Fibroblast of lung (primary cell): Measurements from ENCODE around the gene PSMC5. TPM values are rescaled to one million over a fixed set of nuclear protein-coding genes. Genes with fewer than 3 reads are reported as not detected.

Experiments used
- DNase-seq, 2 donors: peaks; one replicate each; pipeline versions ENCODE4 v3.0.0 to v3.0.0-alpha.2; 2010; ENCODE audit warnings: low read depth in 2 of 2
- H2AFZ ChIP-seq: 2 replicates; pipeline ENCODE4 v1.5.1; 2012; ENCODE audit warnings: low read length, control low read depth, inconsistent platforms
- H3K27ac ChIP-seq: 2 replicates; pipeline ENCODE4 v1.5.1; 2011; ENCODE audit warnings: low read length, control low read depth; ENCODE audit not compliant: insufficient read depth
- H3K27me3 ChIP-seq: 2 replicates; pipeline ENCODE4 v1.5.1; 2011; ENCODE audit warnings: mild to moderate bottlenecking, low read length; ENCODE audit not compliant: control insufficient read depth, insufficient read depth
- H3K36me3 ChIP-seq: 2 replicates; pipeline ENCODE4 v1.5.1; 2011; ENCODE audit warnings: low read length; ENCODE audit not compliant: control insufficient read depth, insufficient read depth
- H3K4me1 ChIP-seq: 2 replicates; pipeline ENCODE4 v1.5.1; 2011; ENCODE audit warnings: low read length; ENCODE audit not compliant: control insufficient read depth, insufficient read depth; ENCODE audit errors: extremely low read depth
- H3K4me2 ChIP-seq: 2 replicates; pipeline ENCODE4 v1.5.1; 2011; ENCODE audit warnings: low read length, control low read depth; ENCODE audit not compliant: insufficient read depth; ENCODE audit errors: extremely low read depth
- H3K4me3 ChIP-seq, 4 experiments: fragments of 200-600 bp in 1 of 4; sonication (generic) in 1 of 4; replicated peaks in 1 of 4; 2 replicates each; pipeline ENCODE4 v1.5.1; 2011 to 2016; ENCODE audit warnings: low read length in 4 of 4, low read depth in 3 of 4, mild to moderate bottlenecking in 3 of 4, control low read depth in 2 of 4, inconsistent platforms in 1 of 4, mixed read lengths in 1 of 4; ENCODE audit not compliant: insufficient read depth in 1 of 4; ENCODE audit errors: control extremely low read depth in 1 of 4
- H3K79me2 ChIP-seq: 2 replicates; pipeline ENCODE4 v1.5.1; 2012; ENCODE audit warnings: mild to moderate bottlenecking, low read length, inconsistent platforms; ENCODE audit not compliant: control insufficient read depth, insufficient read depth
- H3K9ac ChIP-seq: 2 replicates; pipeline ENCODE4 v1.5.1; 2011; ENCODE audit warnings: mild to moderate bottlenecking, low read length, control low read depth; ENCODE audit not compliant: insufficient read depth
- H3K9me3 ChIP-seq: 2 replicates; pipeline ENCODE4 v1.5.1; 2012; ENCODE audit warnings: low read depth, low read length; ENCODE audit not compliant: control insufficient read depth, insufficient read depth
- H4K20me1 ChIP-seq: 2 replicates; pipeline ENCODE4 v1.5.1; 2011; ENCODE audit warnings: low read length; ENCODE audit not compliant: control insufficient read depth, insufficient read depth; ENCODE audit errors: extremely low read depth
- CTCF ChIP-seq, 2 donors: IDR thresholded peaks in 1 of 2; conservative IDR thresholded peaks in 1 of 2; 1 replicate in 1 of 2; 2 replicates in 1 of 2; pipeline ENCODE4 v1.5.1; 2011 to 2012; ENCODE audit warnings: low read length in 2 of 2, control low read depth in 1 of 2, inconsistent platforms in 1 of 2, low read depth in 1 of 2, mild to moderate bottlenecking in 1 of 2
- EZH2 ChIP-seq: IDR thresholded peaks from 2 replicates; pipeline ENCODE4 v1.5.1; 2012; ENCODE audit warnings: low read length, control low read depth, mild to moderate bottlenecking; ENCODE audit errors: missing control alignments
- polyA plus RNA-seq, 2 donors: library from polyadenylated mRNA; depleted of rRNA in 1 of 2; stranded (reverse) in 1 of 2; unstranded in 1 of 2; fragments of >200 nt; gene quantifications; 2 replicates each; pipeline ENCODE4 v1.2.1, GENCODE V29; 2011 to 2012; ENCODE audit warnings: missing spikeins in 1 of 2
- total RNA-seq: library from RNA; depleted of rRNA; stranded (reverse); fragments of >200 nt; gene quantifications from 2 replicates; pipeline ENCODE4 v1.2.1, GENCODE V29; 2014

PSMC5 gene
- total and polyA plus RNA-seq, 2 donors (not counting 1 experiment from before 2014, with no cell fraction given): 66.9 to 216 TPM

- H3K79me2 ChIP-seq: peaks cover 36% of the 10 kb centered on the region
- no peak for DNase-seq
- H3K36me3 ChIP-seq: peaks cover 40% of the 10 kb centered on the region
- no peaks in the 10 kb centered on the region for H3K27me3 ChIP-seq
- H3K4me2 ChIP-seq: no peak overlapping the region
- H3K27ac ChIP-seq: no peak overlapping the region
- H4K20me1 ChIP-seq: no peaks in the 10 kb centered on the region
- no peak overlapping the region for H3K4me3 ChIP-seq
- no peak for TF ChIP-seq CTCF (conservative IDR thresholded peaks at IDR 0.05 in 1 of 2, IDR thresholded peaks at IDR 0.05 in 1 of 2; ENCODE audit: low read depth in 1 of 2, low read length in 2 of 2)
- no peak for TF ChIP-seq EZH2
- H3K9me3 ChIP-seq: no peaks in the 10 kb centered on the region
- H3K4me1 ChIP-seq: peaks cover 11% of the 10 kb centered on the region
- no peak overlapping the region for H2AFZ ChIP-seq
- H3K9ac ChIP-seq: no peak overlapping the region
Measured at GRCh38 chr17:63833741-63834373, 6.6 kb downstream of the PSMC5 start.

- Histone ChIP-seq H3K27me3 (no peaks in the 10 kb centered on the region), H3K4me3 (no peak overlapping the region), H3K9me3 (no peaks in the 10 kb centered on the region), H2AFZ (no peak overlapping the region), H3K4me1 (peaks cover 9% of the 10 kb centered on the region), H3K36me3 (peaks cover 40% of the 10 kb centered on the region), H3K27ac (no peak overlapping the region), H3K79me2 (peaks cover 33% of the 10 kb centered on the region), H3K4me2 (no peak overlapping the region), H3K9ac (no peak overlapping the region), H4K20me1 (no peaks in the 10 kb centered on the region)
- peak; percentile 80 to 82 for DNase-seq
- TF ChIP-seq CTCF (conservative IDR thresholded peaks at IDR 0.05 in 1 of 2, IDR thresholded peaks at IDR 0.05 in 1 of 2; ENCODE audit: low read depth in 1 of 2, low read length in 2 of 2) (peak; percentile 50 to 68), EZH2 (no peak)
Measured at GRCh38 chr17:63834431-63835166, 7.4 kb downstream of the PSMC5 start.

- H4K20me1 ChIP-seq: no peaks in the 10 kb centered on the region
- no peak for DNase-seq
- TF ChIP-seq EZH2 (no peak), CTCF (conservative IDR thresholded peaks at IDR 0.05 in 1 of 2, IDR thresholded peaks at IDR 0.05 in 1 of 2; ENCODE audit: low read depth in 1 of 2, low read length in 2 of 2) (no peak)
- peaks cover 32% of the 10 kb centered on the region for H3K79me2 ChIP-seq
- peaks cover 35% of the 10 kb centered on the region for H3K36me3 ChIP-seq
- peaks cover 10% of the 10 kb centered on the region for H3K4me1 ChIP-seq
- H3K4me2 ChIP-seq: no peak overlapping the region
- no peaks in the 10 kb centered on the region for H3K9me3 ChIP-seq
- no peak overlapping the region for H2AFZ ChIP-seq
- no peak overlapping the region for H3K27ac ChIP-seq
- H3K27me3 ChIP-seq: no peaks in the 10 kb centered on the region
- no peak overlapping the region for H3K4me3 ChIP-seq
- H3K9ac ChIP-seq: no peak overlapping the region
Measured at GRCh38 chr17:63835167-63835720, 8.0 kb downstream of the PSMC5 start.
